Measurements from ENCODE around the gene C12orf60.

The C12orf60 gene

GRCh38 chr12:14777271-14777670, 26.2 kb upstream of the C12orf60 start:
- DNase-seq: no peak

DNA sequence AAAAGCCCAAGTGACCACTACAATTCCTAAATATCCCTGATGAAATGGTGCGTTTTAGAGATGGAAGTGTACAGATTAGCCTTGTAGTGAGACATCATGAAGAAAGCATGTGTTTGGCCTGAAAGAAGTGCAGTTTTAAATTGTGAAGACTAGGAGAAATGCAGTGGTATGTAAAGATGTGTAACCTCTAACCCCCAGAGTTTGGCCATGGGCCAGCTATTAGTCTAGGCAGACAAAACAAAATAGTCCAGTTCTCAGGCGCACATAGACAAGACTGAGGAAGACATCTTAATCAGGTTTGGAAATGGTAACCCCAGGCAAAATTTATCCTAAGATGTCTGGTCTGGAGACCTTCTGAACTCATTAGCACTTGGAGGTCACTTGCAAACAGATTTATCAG, 23.6 kb upstream of the C12orf60 start:
- DNase-seq: no peak

DNA sequence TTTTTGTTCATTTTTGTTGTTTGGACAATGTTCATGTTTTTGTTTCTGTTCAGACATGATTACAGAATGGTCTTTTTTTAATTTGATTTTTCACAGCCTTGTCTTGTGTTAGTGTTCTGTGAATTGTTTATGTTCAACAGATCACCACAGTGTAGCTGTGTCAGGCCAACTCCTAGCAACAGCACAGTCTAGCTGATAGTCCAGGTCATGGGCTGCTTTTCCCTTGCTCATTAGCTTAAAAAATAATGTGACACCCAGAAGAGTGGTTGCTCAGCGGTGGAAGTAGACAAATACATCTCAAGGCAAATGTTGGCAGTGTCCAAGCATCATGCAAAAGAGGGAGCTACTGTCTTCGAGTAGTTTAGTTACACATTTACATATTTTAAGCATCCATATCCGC, 22.6 kb upstream of the C12orf60 start:
- no peak for DNase-seq

DNA sequence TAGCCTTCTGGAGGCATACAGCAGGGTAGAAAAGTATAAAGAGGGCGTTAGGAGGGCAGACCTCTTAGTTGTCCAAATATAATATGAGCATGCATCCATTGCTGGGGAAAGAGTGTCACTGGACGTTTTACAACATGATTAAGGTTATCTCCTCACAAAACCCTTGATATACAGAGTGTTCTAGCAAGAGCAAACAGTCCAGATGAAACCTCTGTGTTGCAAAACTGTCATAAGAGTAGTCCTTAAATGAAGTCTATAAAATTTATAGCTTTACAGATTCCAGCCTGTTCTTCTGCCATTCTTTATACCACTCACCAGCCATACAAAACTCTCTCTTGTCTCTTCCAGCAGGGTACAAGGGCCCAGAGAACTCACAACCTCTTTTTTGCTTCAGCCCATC, 21.9 kb upstream of the C12orf60 start:
- DNase-seq: no peak

DNA sequence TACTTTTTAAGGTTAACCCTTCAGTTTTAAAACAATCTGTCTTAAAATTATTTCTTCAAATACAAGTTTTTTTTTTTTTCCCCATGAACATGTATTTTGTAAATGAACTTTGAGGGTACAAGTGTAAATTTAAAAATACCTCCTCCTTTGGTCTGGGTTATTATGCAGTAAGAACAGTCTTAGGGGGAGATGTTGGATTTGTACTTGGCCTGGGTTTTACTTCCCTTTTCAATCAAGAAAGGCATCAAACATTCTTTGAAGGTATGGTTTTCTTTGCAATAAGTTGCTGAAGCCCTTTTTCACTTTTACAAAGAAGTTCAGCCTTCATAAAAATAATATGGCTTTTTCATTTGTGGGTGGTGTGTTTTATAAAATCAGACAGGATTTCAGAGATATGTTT, 20.7 kb upstream of the C12orf60 start:
- no peak for DNase-seq

DNA sequence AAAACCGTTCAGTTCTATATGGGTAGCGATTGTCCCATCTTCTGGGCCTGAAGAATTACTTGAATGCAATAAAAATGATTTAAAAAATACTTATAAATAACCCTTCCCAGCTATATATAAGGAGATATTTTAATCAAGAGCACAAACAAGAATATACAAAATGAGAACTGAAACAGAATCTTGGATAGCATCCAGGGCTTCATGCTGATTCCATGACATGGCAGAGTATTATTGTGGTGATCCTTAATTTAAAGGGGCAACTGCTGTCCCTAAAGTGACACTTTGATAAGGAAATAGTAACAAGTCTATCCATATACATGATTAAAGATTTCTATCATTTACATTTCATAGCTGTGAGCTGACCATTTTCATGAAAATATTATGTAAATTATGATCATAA, 19.0 kb upstream of the C12orf60 start:
- no peak for DNase-seq

DNA sequence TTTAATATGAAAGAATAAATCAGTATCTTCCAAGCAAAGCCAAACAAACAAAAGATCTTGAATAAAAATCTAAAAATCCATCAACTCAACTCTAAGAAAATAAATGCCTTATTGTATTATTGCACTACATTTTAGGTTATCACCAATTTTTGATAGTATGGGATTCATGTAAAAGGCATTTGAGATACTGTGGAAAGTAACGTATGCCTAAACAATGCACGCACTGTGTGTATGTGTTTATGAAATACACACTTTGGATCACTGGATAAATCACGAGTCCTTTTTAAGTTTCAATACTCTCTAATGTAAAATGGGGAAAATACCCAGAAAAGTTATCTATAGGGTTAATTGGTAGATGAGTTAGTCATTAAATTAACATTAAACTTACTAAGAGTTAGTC, 17.9 kb upstream of the C12orf60 start:
- DNase-seq: no peak

DNA sequence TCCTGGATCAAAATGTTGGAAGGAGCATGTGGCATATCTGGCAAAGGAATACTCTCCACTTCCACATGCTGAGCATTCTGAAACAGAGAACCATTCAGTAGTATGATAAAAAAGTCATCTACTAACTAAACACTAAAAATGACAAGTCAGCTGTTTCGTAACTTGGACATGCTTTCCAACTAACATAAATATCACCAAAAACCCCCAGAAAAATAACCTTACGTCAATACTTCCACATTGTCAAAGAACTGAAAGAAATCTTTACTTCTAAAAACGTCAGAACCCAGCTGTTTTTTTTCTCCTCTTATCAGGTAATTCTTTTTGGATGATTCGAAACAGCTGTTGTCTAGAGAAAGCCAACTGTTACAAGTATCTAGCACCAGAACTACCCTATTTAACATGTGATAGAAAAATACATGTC, 8.4 kb upstream of the C12orf60 start:
- no peak for DNase-seq

DNA sequence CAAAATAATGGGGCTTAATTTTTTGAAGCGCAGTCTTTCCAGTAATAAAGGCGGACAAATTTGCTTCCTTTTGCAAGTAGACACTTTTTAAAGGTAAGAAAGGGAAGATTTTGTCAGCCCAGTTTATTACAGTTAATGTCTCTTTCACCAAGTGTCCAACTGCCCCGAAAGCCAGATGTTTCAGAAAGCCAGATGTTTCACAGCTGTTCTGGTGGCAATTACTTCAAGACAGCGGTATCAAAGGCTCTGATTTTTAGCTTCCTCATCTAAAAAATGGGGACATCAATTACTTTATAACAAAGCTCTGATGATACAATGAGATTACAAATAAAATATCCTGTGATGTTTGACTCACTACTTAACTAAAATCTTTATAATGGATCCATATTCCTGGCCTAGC, 1.2 kb upstream of the C12orf60 start:
- no peak for DNase-seq

- no peak for DNase-seq
Observed at GRCh38 chr12:14802721-14803010, 804 bp upstream of the C12orf60 start.

- DNase-seq: no peak
Observed at GRCh38 chr12:14803830-14804160, 325 bp downstream of the C12orf60 start.

GRCh38 chr12:14810167-14810952, 6.9 kb downstream of the C12orf60 start:
- DNase-seq: no peak

DNA sequence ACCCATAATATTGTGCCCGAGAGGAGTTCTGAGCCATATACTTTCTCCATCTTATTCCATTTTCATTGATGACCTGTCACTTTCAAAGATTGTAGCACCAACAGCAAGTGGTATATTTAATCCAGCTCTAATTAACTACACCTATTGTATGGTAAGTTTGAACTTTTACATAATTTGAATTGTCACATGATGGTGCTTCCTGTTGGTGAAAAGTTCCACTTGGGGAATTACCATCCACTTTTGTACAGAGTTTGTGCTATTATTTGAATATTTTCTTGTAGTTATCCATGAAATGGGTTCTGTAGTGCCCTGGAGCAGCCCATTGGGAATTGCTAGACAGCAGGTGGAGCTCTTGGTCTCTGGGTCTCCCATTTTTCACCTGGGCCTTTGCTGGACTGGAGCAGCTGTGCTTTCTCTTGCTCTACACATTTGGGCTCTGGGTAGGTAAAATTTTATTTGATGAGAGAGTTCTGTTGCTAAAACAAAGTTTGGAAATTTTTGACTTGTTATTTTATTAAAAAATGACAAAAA, 7.5 kb downstream of the C12orf60 start:
- no peak for DNase-seq

GRCh38 chr12:14811486-14811885, 8.0 kb downstream of the C12orf60 start:
- no peak for DNase-seq

DNA sequence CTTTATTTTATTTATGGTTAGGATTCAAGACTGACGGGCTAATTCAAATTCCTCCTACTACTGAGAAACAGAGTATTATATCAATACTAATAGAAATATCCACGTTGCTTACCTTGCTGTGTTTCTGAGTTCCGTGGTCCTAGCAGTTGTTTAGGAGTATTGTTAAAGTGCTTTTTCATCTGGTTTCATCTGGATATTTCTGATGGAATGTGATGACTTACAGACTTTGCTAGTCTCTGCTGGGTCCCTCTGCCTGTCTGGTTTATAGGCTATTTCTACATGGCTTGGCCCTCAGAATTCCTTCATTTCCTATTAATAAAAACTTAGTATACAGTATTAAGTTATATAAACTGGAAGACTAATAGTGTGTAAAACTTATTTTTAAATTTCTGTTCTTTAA, 10.5 kb downstream of the C12orf60 start, which contains the start of gene SMCO3:
Gene SMCO3, minus strand, starts transcription at position 169 of the 400 bp plus-strand sequence. CDS start 7,502 bp downstream, outside the sequence.
- no peak for DNase-seq

GRCh38 chr12:14824012-14824634, 20.7 kb downstream of the C12orf60 start:
- no peak for DNase-seq

GRCh38 chr12:14825256-14825655, 21.8 kb downstream of the C12orf60 start:
- no peak for DNase-seq

DNA sequence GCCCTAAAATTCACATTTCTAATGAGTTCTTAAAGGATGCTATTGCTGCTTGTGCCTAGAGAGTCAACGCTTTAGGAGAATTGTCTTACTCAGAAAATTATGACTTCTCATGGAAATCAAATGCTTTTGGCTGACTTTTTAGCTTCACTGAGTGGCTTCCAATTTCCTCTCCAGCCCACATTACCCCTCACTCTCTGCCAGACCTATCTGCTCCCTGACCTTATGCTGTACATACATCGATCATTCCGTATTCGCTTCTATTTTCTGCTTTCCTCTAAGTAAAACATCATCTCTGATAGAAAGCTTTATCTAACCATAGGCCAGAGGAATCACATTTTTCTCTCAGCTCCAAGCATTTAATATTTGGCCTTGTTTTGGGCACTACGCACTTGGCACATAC, 23.0 kb downstream of the C12orf60 start:
- DNase-seq: no peak

DNA sequence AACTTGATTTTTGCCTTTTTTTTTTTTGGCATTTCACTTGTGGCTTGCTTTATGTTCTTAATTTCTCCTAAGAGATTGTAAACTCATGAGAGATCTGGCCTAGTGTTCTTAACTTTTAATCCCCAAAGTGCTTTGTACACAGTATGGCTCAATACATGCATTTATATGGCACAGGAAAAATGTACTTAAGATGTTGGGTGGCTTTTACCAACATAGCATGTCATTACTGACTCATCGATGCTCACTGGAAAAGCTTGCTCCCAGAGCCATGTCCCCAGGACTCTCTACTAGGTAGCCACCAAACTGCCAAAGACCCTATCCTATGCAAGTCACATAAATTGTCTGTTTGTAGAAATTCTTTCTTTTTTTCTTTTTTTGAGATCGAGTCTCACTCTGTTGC, 23.6 kb downstream of the C12orf60 start:
- DNase-seq: no peak

DNA sequence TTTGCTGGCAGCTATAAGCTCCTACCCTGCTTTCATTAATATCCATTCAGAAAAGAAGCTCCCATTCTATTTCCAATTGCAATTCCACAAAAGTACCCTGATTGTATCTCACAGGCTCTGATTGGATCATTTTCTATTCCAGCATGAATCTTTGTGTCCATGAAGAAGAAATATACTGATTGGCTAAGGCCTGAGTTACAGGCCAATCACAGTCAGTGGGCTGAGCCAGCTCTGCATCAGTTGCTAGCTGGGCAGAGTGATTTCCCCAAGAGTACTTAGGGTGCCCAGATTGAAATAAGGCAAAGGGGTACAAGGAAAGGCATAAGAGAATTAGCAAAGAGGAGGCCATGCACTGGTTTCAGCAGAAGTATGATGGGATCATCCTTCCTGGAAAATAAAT, 25.4 kb downstream of the C12orf60 start:
- DNase-seq: peak; percentile 24

GRCh38 chr12:14833336-14833735, 29.9 kb downstream of the C12orf60 start:
- DNase-seq: no peak

DNA sequence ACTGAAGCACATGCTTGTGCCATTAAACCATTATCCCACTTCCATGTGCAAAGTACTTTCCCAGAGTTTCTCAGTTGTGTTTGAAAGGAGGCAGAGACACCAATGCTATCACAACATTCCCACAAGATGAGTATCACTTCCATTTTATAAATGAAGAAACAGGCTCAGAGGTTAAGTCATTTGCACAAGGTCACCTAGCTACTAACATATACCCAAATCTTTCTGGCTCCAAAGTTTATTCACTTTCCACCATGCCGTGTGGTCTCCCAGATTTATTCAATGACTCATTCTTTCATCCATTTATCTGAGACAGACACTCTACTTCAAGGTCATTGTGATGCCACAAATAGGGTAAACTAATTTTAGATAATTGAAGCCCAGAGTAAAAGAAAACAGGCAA, 30.5 kb downstream of the C12orf60 start:
- no peak for DNase-seq

DNA sequence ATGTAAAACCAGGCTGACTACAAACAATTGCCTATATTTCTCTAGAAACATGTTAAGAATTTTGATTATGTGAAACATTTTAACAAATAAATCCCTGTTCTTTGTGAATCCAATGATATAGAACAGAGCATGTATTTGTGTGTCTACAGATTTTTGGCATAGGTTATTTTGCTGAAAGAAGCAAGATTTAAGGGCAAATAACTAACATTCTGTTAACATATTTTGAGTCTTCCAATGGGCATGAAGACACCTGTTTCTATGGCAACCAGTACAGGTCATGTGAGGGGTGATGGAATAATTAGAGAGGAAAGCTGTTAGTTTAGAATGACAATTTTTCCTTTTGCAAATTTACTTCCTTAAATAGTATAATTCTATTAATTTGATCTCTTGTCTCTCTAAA, 31.0 kb downstream of the C12orf60 start:
- DNase-seq: no peak
